Urothelium cell line (cell line): ENCODE results near the gene KRI1.
"Not testable (repeated sequence)": the region's sequence is repeated elsewhere in the genome, so short reads cannot be mapped to it uniquely, and the experiment has no call there.

Experiments
- DNase-seq: peaks from one replicate; pipeline ENCODE4 v3.0.0; 2011; ENCODE audit warnings: low spot score, mixed read lengths
- FAIRE-seq: peaks from 2 replicates; lab custom pipeline; 2011; peaks lifted over from hg19 to GRCh38; lab: Jason Lieb, UNC

Gene KRI1

DNA sequence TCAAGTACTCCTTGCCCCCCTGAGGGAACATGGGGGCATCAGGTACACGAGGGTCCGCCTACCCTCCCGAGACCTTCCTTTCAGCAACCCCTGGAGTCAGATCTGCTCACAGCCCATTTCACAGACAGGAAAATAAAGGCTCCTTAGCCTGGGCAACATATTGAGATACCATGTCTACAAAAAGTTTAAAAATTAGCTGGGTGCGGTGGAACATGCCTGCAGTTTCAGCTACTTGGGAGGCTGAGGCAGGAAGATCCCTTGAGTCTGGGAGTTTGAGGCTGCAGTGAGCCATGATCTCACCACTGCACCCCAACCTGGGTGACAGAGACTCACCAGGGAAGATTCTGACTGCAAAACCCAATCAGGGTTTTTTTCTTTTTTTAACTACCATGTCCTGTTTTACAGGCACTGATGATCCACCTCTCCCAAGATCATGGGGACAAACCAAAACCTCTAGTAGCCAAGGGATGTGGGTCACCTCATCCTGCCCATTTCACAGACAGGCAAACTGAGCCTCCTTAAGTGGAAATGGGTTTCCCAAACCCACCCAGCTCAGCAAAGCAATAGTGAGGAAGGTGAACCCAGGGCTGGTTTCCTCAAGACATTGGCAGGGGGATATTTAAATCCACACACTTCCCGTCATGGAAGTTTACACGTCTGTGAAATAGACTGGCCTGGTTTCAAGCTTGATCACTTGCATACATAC lies 9.4 kb upstream of the KRI1 start:
- no peak for FAIRE-seq
- DNase-seq = no peak

DNA sequence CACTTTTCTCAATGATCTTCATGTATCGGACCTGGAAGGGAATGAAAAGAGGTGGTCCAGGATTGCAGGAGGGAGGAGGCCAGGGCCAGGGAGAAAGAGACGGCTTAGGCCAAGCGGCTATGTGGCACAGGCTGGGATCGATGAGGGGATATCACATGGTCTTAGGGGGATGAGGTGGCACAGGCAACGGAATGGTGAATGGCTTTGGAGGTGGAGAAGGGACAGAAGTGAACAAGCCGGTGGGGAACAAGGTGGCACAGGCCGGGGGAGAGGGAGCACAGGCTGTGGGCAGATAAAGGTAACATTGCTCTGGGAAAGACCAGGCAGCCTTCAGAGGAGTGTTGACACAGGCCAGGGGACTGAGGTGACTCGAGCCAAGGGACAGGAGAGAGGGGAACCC lies 8.7 kb upstream of the KRI1 start:
- no peak for FAIRE-seq
- no peak for DNase-seq

DNA sequence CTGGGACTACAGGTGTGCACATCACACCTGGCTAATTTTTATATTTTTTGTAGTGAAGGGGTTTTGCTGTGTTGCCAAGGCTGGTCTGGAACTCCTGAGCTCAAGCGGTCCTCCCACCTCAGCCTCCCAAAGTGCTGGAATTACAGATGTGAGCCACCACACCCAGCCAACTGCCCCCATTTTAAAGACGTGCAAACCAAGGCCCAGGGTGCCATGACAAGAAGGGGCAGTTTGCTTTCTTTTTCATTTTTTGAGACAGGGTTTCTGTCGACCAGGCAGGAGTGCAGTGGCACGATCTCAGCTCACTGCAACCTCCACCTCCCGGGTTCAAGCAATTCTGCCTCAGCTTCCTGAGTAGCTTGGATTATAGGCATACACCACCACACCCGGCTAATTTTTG lies 8.0 kb upstream of the KRI1 start:
- FAIRE-seq, DNase-seq: not testable (repeated sequence)

DNA sequence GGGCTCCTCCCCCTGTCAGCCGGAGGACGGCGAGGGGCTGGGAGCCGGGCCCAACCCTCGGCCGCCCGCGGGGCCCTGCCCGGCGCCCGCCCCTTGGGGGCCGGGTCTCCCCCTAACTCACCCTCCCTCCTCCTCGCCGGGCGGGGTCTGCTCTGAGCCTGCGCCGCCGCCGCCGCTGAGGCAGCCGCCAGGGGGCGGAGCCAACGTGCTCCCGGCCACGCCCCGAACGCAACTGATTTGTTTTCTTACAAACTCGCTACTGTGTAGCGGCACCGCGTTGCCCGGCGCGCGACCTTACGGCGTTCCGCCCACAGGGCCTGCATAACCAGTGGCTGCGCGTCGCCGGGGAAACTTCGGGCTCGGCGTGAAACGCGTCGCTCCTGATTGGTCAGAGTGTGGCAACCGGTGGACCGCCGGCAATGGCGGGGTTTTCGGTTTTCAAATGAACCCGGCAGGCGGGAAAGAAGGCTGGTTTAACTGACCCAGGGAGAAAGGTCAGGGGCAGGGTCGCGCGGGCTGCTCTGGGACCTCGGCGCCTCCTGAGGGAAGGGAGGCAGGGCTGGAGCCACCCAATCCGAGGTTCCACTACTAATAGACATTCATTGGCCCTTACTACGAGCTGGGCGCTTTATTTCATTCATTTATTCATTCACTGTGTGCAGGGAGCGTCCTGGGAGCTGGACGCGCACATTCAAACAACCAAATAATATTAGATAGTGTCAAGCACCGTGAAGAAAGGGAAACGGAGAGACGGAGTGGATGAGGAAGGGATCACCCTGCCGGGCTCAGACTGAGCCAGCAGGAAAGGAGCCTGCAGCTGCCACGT lies 3.2 kb upstream of the KRI1 start, which contains the start of gene CDKN2D:
CDKN2D (minus strand) TSS at position 154 of the 826 bp plus-strand sequence. CDS start 326 bp downstream, outside the sequence.
- FAIRE-seq (peak; percentile 76), DNase-seq (peak; percentile 85)

DNA sequence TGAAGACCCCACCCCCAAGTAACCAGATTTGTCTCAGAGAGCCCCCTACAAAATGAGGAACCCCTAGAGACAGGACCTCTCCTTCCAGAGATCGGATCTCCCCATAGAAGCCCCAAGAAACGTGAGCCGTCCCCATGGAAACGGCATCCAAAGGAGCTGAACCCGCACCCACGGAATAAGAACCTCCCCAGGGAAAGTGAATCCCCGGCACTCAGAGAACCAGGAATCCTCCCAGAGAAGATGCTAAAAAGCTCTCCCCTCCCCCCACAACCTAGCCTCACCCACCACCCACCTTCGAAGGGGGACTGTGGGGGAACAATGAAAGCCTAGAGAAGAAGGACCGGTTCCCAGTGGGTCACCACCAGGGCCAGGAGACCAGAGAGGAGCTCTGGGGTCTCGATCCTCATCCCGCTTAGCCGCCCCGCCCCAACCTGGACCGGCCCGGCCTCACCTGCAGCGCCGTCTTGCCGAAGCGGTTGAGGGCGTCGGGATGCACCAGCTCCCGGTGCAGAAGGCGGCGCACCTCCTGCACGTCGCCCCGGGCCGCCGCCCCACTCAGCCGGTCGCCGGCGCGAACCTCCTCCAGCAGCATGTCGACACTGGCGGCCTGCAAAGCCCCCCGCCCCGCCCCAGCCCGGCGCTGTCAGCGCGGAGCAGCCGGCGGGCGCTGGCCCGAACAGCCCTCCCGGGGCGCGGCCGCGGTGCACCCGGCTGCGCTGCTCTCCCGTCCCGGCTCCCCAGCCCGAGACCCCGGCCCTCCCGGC lies 2.4 kb upstream of the KRI1 start:
- peak; percentile 29 for DNase-seq

DNA sequence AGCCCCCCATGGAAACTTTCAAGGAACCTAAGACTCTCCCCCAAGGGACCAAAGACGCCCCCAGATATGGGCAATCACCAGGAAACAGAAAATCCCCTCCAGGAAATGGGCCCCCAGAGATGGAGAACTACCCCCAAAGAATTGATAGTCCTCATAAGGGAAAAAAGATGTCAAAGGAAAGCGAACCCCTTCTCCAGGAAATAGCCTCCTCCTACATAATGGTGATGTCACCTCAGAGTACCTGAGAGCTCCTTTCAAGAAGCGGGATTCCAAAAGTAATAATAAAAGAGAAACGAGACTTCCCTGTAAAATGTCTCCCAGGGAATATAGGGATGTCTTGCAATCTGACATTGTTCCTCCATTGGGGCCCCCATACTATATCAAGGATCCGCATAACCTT lies 1.8 kb upstream of the KRI1 start:
- no peak for FAIRE-seq
- DNase-seq = no peak

More for the DNA sequence above, 2.4 kb upstream of the KRI1 start:
- no peak for FAIRE-seq

DNA sequence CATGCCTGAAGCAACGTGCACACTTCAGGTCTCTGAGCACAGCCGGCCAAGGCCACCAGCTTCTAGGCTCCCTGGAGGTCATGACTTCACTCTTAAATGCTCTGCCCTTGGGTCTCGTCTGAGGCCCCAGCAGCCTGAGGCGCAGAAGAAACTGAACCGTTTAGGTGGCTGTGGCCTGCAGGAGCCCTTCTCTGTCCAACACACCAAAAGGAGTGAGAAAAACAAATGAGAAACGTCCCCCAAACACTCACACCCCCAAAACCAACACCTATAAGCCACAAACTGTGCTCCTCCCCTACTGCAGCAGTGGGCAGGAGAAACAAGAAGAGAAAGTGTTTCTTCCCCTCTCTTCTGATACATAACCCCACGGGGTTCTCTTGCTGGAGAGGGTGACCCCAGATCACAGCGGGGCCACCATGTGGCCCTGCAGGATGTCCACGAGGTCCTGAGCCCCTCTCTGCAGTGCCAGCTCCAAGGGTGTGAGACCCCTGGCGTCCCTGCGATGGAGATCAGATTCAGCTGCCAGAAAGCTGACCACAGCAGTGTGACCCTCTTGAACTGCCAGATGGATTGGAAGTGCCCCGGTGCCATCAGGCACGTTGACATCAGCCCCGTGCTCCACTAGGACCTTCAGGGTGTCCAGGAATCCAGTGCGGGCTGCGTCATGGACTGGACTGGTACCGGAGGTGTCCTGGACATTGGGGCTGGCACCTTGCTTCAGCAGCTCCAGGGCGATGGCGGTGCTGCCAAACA lies 1.0 kb upstream of the KRI1 start:
- FAIRE-seq (no peak), DNase-seq (no peak)

DNA sequence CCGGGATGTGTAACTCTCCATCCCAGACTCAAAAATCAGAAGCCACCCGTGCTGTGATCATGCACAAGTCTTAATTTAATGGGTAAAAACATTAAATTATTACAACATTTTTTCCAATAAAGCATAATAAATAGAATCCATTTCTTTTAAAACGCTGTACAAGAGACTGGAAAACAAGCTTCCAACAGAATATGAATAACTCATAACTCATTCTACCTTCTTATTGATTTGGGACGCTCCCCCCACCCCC lies 523 bp upstream of the KRI1 start:
- FAIRE-seq (no peak), DNase-seq (no peak)

DNA sequence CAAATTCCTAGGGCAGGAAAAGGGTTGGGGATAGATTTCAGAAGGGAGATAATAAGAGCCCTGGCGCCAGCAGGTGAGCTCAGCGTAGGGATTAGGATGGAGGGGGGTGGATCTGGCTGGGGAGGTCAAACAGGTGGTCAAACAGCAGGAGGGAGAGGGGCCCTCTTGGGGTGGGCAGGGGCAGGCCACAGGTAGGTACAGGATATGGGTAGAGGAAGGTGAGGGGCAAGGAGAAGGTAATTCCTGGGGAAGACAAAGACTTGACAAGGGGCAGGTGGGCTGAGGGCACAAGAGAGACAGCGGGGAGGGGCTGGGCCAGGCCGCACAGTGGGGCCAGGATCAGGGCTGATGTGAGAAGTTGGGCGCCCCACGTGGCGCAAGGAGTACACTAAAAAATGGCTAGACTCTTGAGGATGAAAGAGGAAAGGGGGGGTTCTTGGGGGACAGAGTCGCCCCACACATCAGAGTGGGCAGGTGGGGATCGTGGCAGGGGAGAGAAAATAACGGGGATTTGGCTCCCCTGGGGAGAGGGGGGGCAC lies 713 bp downstream of the KRI1 start:
- FAIRE-seq = no peak
- DNase-seq = peak; percentile 41

DNA sequence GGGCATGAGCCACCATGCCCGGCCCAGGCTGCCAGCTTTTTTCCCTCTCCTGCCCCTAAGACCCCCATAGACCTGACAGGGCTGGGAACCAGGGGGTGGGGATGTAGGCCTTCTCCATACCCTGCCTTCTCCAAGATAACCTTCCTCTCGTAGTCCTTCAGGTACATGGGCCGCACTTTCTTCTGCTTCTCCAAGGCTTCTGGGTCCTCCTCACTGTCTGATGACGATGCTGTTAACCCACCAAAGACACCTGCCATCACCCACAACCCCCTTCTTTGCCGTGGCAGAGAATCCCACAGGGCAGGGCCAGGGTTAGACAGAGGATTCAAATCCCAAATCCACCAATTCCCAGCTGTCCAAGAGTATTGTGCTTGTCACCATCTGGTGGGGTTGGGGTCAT lies 3.2 kb downstream of the KRI1 start:
- FAIRE-seq (no peak), DNase-seq (no peak)

DNA sequence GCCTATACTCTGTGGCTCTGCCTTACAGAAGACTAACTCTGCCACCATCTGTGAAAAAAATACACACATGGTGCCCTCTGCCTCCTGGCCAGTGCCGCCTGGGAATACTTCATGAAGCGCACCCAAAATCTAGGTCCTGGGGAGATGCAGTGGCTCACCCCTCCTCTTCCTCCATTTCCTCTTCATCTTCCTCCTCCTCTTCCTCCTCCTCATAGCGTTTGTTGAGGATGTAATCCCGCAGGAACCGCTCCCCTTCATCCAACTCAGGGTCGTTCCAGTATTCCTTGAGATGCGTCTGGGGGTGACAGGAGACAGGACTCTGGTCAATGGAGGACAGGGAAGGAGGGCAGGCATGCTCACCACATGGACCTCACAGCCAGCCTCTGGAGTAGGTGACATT lies 5.7 kb downstream of the KRI1 start:
- DNase-seq = no peak
- no peak for FAIRE-seq

DNA sequence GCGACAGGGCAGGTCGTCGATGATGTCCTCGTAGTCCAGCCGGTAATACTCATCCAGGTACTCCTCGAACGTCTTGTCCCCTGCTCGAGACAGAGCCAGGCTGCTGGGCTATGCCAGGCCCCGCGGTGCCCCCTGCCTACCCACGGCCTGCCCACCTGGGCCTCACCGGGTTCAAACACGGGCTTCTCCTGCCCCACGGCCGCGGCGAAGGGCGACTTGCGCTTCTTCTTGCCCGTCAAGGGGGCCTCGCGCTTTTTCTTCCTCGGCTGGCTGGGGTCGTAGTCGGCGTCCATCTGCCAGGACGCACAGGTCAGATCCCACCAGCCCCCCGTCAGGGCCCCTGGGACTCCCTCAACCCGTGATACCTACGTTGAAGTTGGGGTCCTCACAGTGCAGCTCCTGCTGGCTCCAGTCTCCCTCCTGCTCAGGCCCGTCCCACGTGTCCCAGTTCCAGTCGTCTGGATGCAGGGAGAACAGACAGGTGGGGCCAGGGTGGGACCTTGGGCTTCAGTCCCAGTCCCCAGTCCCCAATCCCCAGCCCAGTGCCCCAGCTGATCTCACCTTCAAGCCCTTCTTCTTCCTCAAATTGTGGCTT lies 8.1 kb downstream of the KRI1 start:
- FAIRE-seq = no peak
- no peak for DNase-seq

DNA sequence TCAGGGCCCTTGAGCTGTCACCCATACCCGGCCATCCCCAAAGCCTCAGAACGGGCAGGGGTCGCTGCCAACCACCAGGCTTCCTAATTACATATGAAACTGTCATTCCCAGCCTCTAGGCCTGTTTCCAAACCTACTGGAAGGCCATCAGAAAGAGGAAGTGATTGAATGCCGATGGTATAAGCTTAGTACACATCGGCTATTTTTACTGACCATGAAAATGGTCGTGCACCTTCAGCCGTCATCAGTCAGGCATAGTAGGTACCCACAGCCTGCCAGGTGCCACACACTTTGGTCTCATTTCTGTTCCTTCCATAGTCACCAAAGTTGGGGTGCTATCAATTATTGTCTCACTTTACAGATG lies 10.2 kb downstream of the KRI1 start:
- DNase-seq (no peak), FAIRE-seq (no peak)

DNA sequence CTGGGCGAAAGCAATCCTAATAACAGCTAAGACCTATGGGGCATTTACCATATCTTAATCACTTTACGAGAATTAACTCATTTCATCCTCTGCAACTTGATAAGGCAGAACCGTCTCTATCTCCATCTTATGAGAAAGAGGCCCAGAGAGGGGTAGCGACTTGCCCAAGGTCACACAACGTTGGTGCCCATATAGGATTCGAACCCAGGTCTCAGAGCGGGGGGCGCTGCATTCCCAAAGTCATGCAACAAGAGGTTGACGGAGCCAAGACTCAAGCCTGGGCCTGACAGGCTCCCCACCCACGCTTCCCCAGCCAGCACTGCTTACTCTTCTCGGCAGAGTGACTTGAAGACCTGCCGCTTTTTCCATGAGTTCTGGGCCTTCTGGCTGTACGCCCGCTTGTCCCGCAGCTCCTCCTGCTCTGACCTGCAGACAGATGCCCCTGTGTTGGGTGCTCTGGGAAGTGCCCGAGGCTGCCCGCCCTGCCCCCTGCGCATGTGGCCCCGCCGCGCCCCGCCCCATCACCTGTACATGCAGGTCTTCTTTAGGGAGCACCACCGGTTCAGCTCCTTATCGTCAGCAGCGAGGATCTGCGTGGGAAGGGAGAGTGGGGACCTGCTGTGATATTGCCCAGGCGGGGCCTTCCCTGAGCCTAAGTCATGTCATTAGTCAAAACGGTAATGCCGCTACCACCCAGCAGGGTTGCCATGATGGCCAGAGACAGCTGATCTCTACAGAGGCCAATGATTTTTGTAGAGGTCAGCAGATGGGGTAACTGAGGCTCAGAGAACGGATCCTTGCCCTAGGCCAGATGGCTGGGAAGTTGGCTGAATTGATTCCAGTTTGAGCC lies 10.8 kb downstream of the KRI1 start:
- FAIRE-seq = no peak

DNA sequence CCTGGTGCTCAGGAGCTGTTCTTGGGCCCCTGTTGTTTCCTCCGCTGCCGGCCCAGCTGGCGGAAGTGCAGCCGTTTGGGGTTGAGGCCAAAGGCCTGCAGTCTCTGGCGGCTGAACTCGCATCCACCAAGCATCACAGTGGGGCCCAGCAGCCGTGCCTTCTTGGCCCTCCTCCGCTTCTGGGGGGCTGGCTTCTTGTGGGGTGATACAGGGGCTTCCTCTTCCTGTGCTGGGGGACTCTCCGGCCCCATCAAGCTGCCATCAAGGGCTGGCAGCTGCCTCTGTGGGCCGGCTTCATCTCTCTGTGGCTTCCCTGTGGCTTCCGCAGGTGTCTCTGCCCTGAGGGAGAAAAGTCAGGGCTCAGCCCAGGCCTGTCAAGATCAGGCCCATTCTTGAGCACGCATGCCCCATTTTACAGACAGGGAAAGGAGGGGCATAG lies 11.8 kb downstream of the KRI1 start:
- DNase-seq = no peak
- FAIRE-seq = no peak

More for the DNA sequence above, 10.8 kb downstream of the KRI1 start:
- DNase-seq = no peak

DNA sequence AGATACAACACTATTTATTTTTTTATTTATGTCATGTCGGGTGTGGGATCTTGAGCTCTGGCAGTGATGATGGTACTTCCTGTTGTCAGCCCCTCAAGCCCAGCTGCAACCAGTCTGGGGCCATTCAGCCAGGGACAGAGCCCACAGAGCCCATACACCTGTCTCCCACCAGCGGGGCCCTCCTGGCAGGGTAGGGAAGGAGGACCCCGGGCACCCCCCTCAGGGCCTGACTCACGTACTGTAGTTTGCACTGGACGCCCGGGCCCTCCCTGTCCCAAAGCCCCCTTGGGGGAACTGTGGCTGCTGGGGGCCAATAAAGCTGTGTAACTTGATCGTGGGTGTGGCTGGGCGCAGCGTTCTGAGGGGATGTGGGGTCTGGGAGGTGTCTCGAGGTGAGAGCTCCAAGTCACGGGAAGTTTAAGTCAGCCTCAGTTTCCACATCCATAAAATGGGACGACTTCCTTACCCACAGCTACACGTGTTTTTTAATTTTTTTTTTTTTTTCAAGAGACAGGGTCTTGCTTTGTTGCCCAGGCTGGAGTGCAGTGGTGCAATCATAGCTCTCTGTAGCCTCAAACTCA lies 12.6 kb downstream of the KRI1 start:
- FAIRE-seq (no peak), DNase-seq (no peak)

DNA sequence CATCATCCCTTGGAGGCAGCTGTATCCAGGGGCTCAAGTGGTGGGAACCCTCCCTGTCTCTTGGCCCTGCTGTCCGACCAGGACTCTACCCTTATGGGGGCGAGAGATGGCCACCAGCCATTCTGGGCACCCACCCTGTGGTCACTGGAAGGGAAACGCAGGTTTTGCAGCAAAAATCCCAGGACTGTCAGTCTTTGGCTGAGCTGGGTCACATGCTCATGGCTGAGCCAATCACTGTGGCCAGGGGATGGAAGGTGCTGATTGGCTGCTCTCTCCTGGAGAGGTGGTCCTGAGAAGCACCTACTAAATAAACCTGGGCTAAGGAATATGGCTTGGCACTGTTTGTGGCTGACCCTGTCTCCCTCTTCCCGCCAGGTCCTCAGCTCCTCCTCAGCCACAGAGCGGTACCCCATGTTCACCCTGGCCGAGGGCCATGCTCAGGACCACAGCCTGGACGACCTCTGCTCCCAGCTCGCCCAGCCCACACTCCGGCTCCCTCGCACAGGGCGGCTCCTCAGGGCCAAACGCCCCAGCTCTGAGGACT lies 13.2 kb downstream of the KRI1 start:
- no peak for DNase-seq
- no peak for FAIRE-seq

DNA sequence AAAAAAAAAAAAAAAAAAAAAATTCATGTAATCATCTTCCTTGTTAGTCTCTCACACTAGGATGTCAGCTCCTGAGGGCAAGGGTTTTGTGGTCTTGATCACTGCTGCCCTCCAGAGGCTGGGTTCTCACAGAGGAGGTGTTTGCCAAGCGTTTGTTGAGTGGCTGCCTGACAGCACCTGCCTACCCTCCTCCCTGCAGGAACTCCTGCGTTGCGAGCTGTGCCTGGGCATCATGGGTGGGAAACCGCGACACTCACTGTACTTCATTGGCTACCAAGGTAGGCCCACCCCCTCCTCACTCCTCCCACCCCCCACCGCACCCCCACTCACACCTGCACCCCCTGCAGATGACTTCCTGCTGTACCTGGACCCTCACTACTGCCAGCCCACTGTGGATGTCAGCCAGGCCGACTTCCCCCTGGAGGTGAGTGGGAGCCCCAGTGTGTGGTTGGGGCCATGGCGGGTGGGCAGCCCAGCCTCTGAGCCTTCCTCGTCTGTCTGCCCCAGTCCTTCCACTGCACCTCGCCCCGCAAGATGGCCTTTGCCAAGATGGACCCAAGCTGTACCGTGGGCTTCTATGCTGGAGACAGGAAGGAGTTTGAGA lies 14.0 kb downstream of the KRI1 start:
- no peak for DNase-seq

More for the DNA sequence above, 14.0 kb downstream of the KRI1 start:
- no peak for FAIRE-seq
